Caco-2 (cell line): ENCODE results near the gene PHKB. TPM values are rescaled to one million over a fixed set of nuclear protein-coding genes. Genes with fewer than 3 reads are reported as not detected.

Experiments
- BruUV-seq: library from RNA; stranded (reverse); fragments of 400-500 nt; replicated peaks from 2 replicates; lab custom pipeline; 2021; lab: Mats Ljungman, UMichigan
- CTCF ChIA-PET: fragments of 300-600 bp; sonication (Branson Sonifier 250); formaldehyde crosslinking; loops from one replicate; lab custom pipeline; 2022; ENCODE audit warnings: antibody characterized with exemption; lab: Charles Lee
- POLR2A ChIA-PET: fragments of 300-600 bp; sonication (Branson Sonifier 250); formaldehyde crosslinking; loops from one replicate; lab custom pipeline; 2022; ENCODE audit warnings: antibody characterized with exemption; lab: Charles Lee
- DNase-seq, 2 experiments: peaks; one replicate each; pipeline versions ENCODE4 v3.0.0 to v3.0.0-alpha.2; 2020 to 2022
- H3K27me3 ChIP-seq: replicated peaks from 2 replicates; pipeline ENCODE4 v1.6.0; 2011; ENCODE audit warnings: low read length; ENCODE audit not compliant: control insufficient read depth, insufficient read depth
- H3K36me3 ChIP-seq: 2 replicates; pipeline ENCODE4 v1.5.1; 2011; ENCODE audit warnings: low read length; ENCODE audit not compliant: control insufficient read depth, insufficient read depth
- H3K4me1 ChIP-seq: fragments of 250-450 bp; sonication (Bioruptor Pico); 2 replicates; pipeline ENCODE4 v1.5.1; 2020; ENCODE audit warnings: mild to moderate bottlenecking
- H3K4me3 ChIP-seq: 2 replicates; pipeline ENCODE4 v1.5.1; 2011; ENCODE audit warnings: low read depth, mild to moderate bottlenecking, control low read depth, low read length
- H3K9me3 ChIP-seq: fragments of 250-450 bp; sonication (Bioruptor Pico); 2 replicates; pipeline ENCODE4 v1.5.1; 2020; ENCODE audit warnings: mild to moderate bottlenecking, moderate library complexity
- H3K27ac Mint-ChIP-seq: one replicate; pipeline ENCODE4 v1.8.0; 2022; ENCODE audit warnings: mixed read lengths; ENCODE audit not compliant: unreplicated experiment
- H3K27me3 Mint-ChIP-seq: one replicate; pipeline ENCODE4 v1.8.0; 2022; ENCODE audit warnings: mixed read lengths; ENCODE audit not compliant: insufficient read depth, unreplicated experiment
- H3K36me3 Mint-ChIP-seq: one replicate; pipeline ENCODE4 v1.8.0; 2022; ENCODE audit warnings: mild to moderate bottlenecking, mixed read lengths; ENCODE audit not compliant: insufficient read depth, unreplicated experiment
- H3K4me1 Mint-ChIP-seq: one replicate; pipeline ENCODE4 v1.8.0; 2022; ENCODE audit warnings: low read depth, mixed read lengths; ENCODE audit not compliant: unreplicated experiment
- H3K4me3 Mint-ChIP-seq: one replicate; pipeline ENCODE4 v1.8.0; 2022; ENCODE audit warnings: mild to moderate bottlenecking, moderate library complexity, mixed read lengths; ENCODE audit not compliant: unreplicated experiment
- H3K9me3 Mint-ChIP-seq: one replicate; pipeline ENCODE4 v1.8.0; 2022; ENCODE audit warnings: mixed read lengths; ENCODE audit not compliant: unreplicated experiment
- CTCF ChIP-seq, 2 experiments: fragments of 200-600 bp in 1 of 2; IDR thresholded peaks; 1 replicate in 1 of 2; 2 replicates in 1 of 2; pipeline versions ENCODE4 v1.5.1 to v1.8.0; 2011 to 2022; ENCODE audit warnings: antibody characterized with exemption in 1 of 2, control low read depth in 1 of 2, inconsistent platforms in 1 of 2, low read depth in 1 of 2, low read length in 1 of 2, mild to moderate bottlenecking in 1 of 2, moderate library complexity in 1 of 2; ENCODE audit not compliant: insufficient read depth in 1 of 2, severe bottlenecking in 1 of 2, unreplicated experiment in 1 of 2
- intact Hi-C: fragments of 100-400 bp; cut with micrococcal nuclease; formaldehyde crosslinking; loops from one replicate; pipeline ENCODE4 v1.10.0; 2022; ENCODE audit not compliant: unreplicated experiment
- total RNA-seq: library from RNA; stranded (reverse); gene quantifications from 2 replicates; pipeline ENCODE4 v1.2.3, GENCODE V29; 2022

Gene PHKB
- total RNA-seq, 1 experiment from 2014 or later: 74.2 TPM

- intact Hi-C loops: loop anchor here (2.0 kb wide), 1 partner anchor 318 kb away; the partner anchor contains the start of gene NETO2
- DNase-seq: no peak
- CTCF ChIA-PET: interaction anchor here (1.5 to 1.9 kb wide), 2 partner anchors 201 to 316 kb away, joined by 4 to 5 read pairs; partner anchors contain the start of gene NETO2
- no peaks in the 10 kb centered on the region for H3K9me3 Mint-ChIP-seq
- BruUV-seq: no TSS peak
- Histone ChIP-seq H3K4me1 (peaks cover 13% of the 10 kb centered on the region; the same call in 1 of the 2 replicates), H3K27me3 (no peaks in the 10 kb centered on the region), H3K9me3 (no peaks in the 10 kb centered on the region), H3K36me3 (no peaks in the 10 kb centered on the region), H3K4me3 (peak overlapping the region; percentile 79)
- no peaks in the 10 kb centered on the region for H3K27me3 Mint-ChIP-seq
- H3K4me3 Mint-ChIP-seq: peak overlapping the region; percentile 97
- POLR2A ChIA-PET: no interaction called here
- TF ChIP-seq CTCF (IDR thresholded peaks at IDR 0.05; ENCODE audit: insufficient read depth in 1 of 2, low read depth in 1 of 2, low read length in 1 of 2, severe bottlenecking in 1 of 2, unreplicated experiment in 1 of 2): no peak
- peaks cover 44% of the 10 kb centered on the region for H3K36me3 Mint-ChIP-seq
- H3K27ac Mint-ChIP-seq: peak overlapping the region; percentile 99
- peaks cover 14% of the 10 kb centered on the region for H3K4me1 Mint-ChIP-seq
These were observed 796 bp upstream of the PHKB start for GRCh38 chr16:47460359-47460710.

GRCh38 chr16:47461598-47462266 lies 601 bp downstream of the PHKB start:
- Histone ChIP-seq H3K36me3 (no peaks in the 10 kb centered on the region), H3K4me1 (peaks cover 13% of the 10 kb centered on the region; the same call in 1 of the 2 replicates), H3K9me3 (no peaks in the 10 kb centered on the region), H3K4me3 (peak overlapping the region; percentile 79), H3K27me3 (no peaks in the 10 kb centered on the region)
- ChIA-PET CTCF (interaction anchor here (1.5 to 1.9 kb wide), 2 partner anchors 203 to 318 kb away, joined by 4 to 5 read pairs; partner anchors contain the start of gene NETO2), POLR2A (interaction anchor here (0.8 kb wide), 1 partner anchor 37 kb away, joined by 5 read pairs; no protein-coding TSS in a partner anchor)
- peak overlapping the region; percentile 99 for H3K27ac Mint-ChIP-seq
- peaks cover 34% of the 10 kb centered on the region for H3K36me3 Mint-ChIP-seq
- DNase-seq: peak; percentile 37 to 40
- peaks cover 14% of the 10 kb centered on the region for H3K4me1 Mint-ChIP-seq
- no peak for TF ChIP-seq CTCF (IDR thresholded peaks at IDR 0.05; ENCODE audit: insufficient read depth in 1 of 2, low read depth in 1 of 2, low read length in 1 of 2, severe bottlenecking in 1 of 2, unreplicated experiment in 1 of 2)
- intact Hi-C loops: loop anchor here (2.0 kb wide), 1 partner anchor 319 kb away; the partner anchor contains the start of gene NETO2
- H3K9me3 Mint-ChIP-seq: no peaks in the 10 kb centered on the region
- no TSS peak for BruUV-seq
- no peaks in the 10 kb centered on the region for H3K27me3 Mint-ChIP-seq
- peak overlapping the region; percentile 97 for H3K4me3 Mint-ChIP-seq

- H3K4me1 ChIP-seq: peaks cover 28% of the 10 kb centered on the region
- no peaks in the 10 kb centered on the region for H3K9me3 ChIP-seq
- peaks cover 17% of the 10 kb centered on the region for H3K36me3 Mint-ChIP-seq
- H3K27me3 ChIP-seq: no peaks in the 10 kb centered on the region
- no peak overlapping the region for H3K4me3 ChIP-seq
- TF ChIP-seq CTCF (IDR thresholded peaks at IDR 0.05; ENCODE audit: insufficient read depth in 1 of 2, low read depth in 1 of 2, low read length in 1 of 2, severe bottlenecking in 1 of 2, unreplicated experiment in 1 of 2): no peak
- no TSS peak for BruUV-seq
- no peak overlapping the region for H3K27ac Mint-ChIP-seq
- no peaks in the 10 kb centered on the region for H3K27me3 Mint-ChIP-seq
- peaks cover 27% of the 10 kb centered on the region for H3K4me1 Mint-ChIP-seq
- no peaks in the 10 kb centered on the region for H3K36me3 ChIP-seq
- no peak overlapping the region for H3K4me3 Mint-ChIP-seq
- H3K9me3 Mint-ChIP-seq: no peaks in the 10 kb centered on the region
- ChIA-PET POLR2A (no interaction called here), CTCF (no interaction called here)
- intact Hi-C loops: no loop called here
- no peak for DNase-seq
These were observed 2.9 kb downstream of the PHKB start for GRCh38 chr16:47463771-47464624.
